PC-9 (cell line): Measurements from ENCODE around the gene TLE4.

ENCODE experiments used
- CTCF ChIP-seq: fragments of 200-600 bp; sonication (generic); conservative IDR thresholded peaks from 2 replicates; pipeline ENCODE4 v1.6.1; 2017; ENCODE audit warnings: mixed run types, antibody characterized with exemption, mild to moderate bottlenecking, moderate library complexity
- EZH2 ChIP-seq: fragments of 200-600 bp; sonication (generic); IDR thresholded peaks from 2 replicates; pipeline ENCODE4 v1.8.0; 2017; ENCODE audit warnings: antibody characterized with exemption, low read depth

- TF ChIP-seq CTCF (no peak), EZH2 (no peak)
These were observed 187.7 kb downstream of the TLE4 start for GRCh38 chr9:79759460-79759859.
